NCI-H187 (cell line): Measurements from ENCODE around the gene PRELID3B.
"Not testable (repeated sequence)": the region's sequence is repeated elsewhere in the genome, so short reads cannot be mapped to it uniquely, and the experiment has no call there.

Source experiments
- DNase-seq, 2 experiments: peaks; one replicate each; lab custom pipeline; 2025; lab: John Stamatoyannopoulos, UW

PRELID3B gene

GRCh38 chr20:59026904-59027740 is 15.5 kb downstream of the PRELID3B start:
- no peak for DNase-seq

GRCh38 chr20:59025511-59025910 is 17.1 kb downstream of the PRELID3B start:
- DNase-seq, result no peak

- no peak for DNase-seq
Measured at GRCh38 chr20:59025086-59025485, 17.5 kb downstream of the PRELID3B start.

- DNase-seq, result no peak
Measured at GRCh38 chr20:59024111-59024530, 18.5 kb downstream of the PRELID3B start.

GRCh38 chr20:59023616-59024015 is 19.0 kb downstream of the PRELID3B start:
- no peak for DNase-seq

GRCh38 chr20:59022754-59023153 is 19.8 kb downstream of the PRELID3B start:
- DNase-seq, result no peak

GRCh38 chr20:59020938-59021551 is 21.5 kb downstream of the PRELID3B start:
- DNase-seq, result no peak

GRCh38 chr20:59019217-59019616 is 23.4 kb downstream of the PRELID3B start, which contains the start of gene TUBB1:
Gene TUBB1 (plus strand): TSS chr20:59019429. CDS start chr20:59019523, 94 bp downstream.
- DNase-seq, result no peak

GRCh38 chr20:59018817-59019216 is 23.8 kb downstream of the PRELID3B start:
- DNase-seq, result no peak

GRCh38 chr20:59017493-59018231 is 24.9 kb downstream of the PRELID3B start:
- DNase-seq, result no peak

- no peak for DNase-seq
Measured at GRCh38 chr20:59016795-59017492, 25.6 kb downstream of the PRELID3B start.

GRCh38 chr20:59015812-59016711 is 26.5 kb downstream of the PRELID3B start:
- DNase-seq, result no peak

- DNase-seq, result no peak
Measured at GRCh38 chr20:59015411-59015810, 27.2 kb downstream of the PRELID3B start.

- no peak for DNase-seq
Measured at GRCh38 chr20:59014680-59015389, 27.8 kb downstream of the PRELID3B start.

GRCh38 chr20:59013959-59014608 is 28.5 kb downstream of the PRELID3B start:
- no peak for DNase-seq

GRCh38 chr20:59013031-59013951 is 29.3 kb downstream of the PRELID3B start:
- no peak for DNase-seq

- DNase-seq, result not testable (repeated sequence)
Measured at GRCh38 chr20:59011874-59012157, 30.8 kb downstream of the PRELID3B start.

GRCh38 chr20:59010995-59011873 is 31.4 kb downstream of the PRELID3B start:
- no peak for DNase-seq
